ENCODE data around the gene PARVB. TPM values are rescaled to one million over a fixed set of nuclear protein-coding genes. Genes with fewer than 3 reads are reported as not detected.

The PARVB gene
- polyA plus RNA-seq, 4 donors = 0.45 to 16.5 (median 7.5) TPM

DNA sequence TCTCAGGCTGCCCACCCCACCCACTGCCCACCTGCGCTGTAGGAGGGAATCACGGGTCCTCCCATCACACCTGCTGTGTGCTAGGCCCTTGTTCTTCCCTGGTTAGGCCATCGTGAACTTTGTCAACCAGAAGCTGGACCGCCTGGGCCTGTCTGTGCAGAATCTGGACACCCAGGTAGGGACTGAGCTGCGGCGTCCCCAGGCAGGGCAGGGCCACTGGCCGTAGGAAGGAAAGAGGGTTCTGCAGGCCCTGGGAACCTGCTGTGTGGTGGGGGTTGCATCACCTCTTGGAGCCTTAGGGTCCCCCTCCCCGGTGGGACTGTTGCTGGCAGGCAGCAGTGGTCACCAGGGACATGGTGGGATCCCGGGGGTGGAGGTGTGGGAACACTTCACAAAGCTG lies 172.1 kb downstream of the PARVB start:
- no peaks in the 10 kb centered on the region for H3K36me3 ChIP-seq (ENCODE audit: control insufficient read depth in 3 of 3, insufficient read depth in 2 of 3, low read depth in 1 of 3, low read length in 3 of 3)
- 52 to 77% (median 70%) methylated on average over 9 of the region's 9 CpGs for WGBS, 3 donors
- DNase-seq (no peak), FAIRE-seq (no peak)
- H3K27ac ChIP-seq (ENCODE audit: low read depth in 1 of 3, low read length in 2 of 3) = no peak overlapping the region
- H3K4me3 ChIP-seq (ENCODE audit: low read depth in 1 of 3, low read length in 3 of 3) = no peak overlapping the region
- no peaks in the 10 kb centered on the region for H3K9me3 ChIP-seq (ENCODE audit: control insufficient read depth in 2 of 2, insufficient read depth in 1 of 2, low read depth in 1 of 2, low read length in 1 of 2)
- H3K4me1 ChIP-seq (ENCODE audit: control insufficient read depth in 3 of 3, insufficient read depth in 2 of 3, low read depth in 1 of 3, low read length in 2 of 3) = no peaks in the 10 kb centered on the region
- no peaks in the 10 kb centered on the region for H3K27me3 ChIP-seq (ENCODE audit: control insufficient read depth in 3 of 3, insufficient read depth in 3 of 3, low read length in 3 of 3)

DNA sequence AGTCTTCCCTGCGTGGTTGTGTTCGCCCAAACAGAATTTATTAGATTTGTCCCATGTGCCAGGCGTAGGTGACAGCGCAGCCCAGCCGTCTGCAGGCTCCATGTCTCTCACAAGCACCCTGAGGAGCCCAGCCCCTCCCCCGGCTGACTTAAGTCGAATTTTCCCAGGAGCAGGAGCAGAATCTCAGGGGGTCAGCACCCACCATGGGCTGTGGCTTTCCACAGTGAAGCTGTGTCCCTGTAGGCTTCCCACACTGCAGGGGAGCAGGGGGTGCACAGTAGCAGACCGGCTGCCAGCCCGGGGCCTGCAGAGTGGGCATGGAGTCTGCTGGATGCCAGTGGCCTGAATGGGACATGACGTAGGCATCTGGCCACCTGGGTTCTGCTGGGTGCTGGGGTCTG lies 172.6 kb downstream of the PARVB start:
- Histone ChIP-seq H3K36me3 (ENCODE audit: control insufficient read depth in 3 of 3, insufficient read depth in 2 of 3, low read depth in 1 of 3, low read length in 3 of 3) (no peaks in the 10 kb centered on the region), H3K27ac (ENCODE audit: low read depth in 1 of 3, low read length in 2 of 3) (no peak overlapping the region), H3K27me3 (ENCODE audit: control insufficient read depth in 3 of 3, insufficient read depth in 3 of 3, low read length in 3 of 3) (no peaks in the 10 kb centered on the region), H3K4me3 (ENCODE audit: low read depth in 1 of 3, low read length in 3 of 3) (no peak overlapping the region), H3K4me1 (ENCODE audit: control insufficient read depth in 3 of 3, insufficient read depth in 2 of 3, low read depth in 1 of 3, low read length in 2 of 3) (no peaks in the 10 kb centered on the region), H3K9me3 (ENCODE audit: control insufficient read depth in 2 of 2, insufficient read depth in 1 of 2, low read depth in 1 of 2, low read length in 1 of 2) (no peaks in the 10 kb centered on the region)
- FAIRE-seq = no peak
- DNase-seq = no peak
- WGBS, 3 donors = 75 to 81% (median 78%) methylated on average over 10 of the region's 10 CpGs

DNA sequence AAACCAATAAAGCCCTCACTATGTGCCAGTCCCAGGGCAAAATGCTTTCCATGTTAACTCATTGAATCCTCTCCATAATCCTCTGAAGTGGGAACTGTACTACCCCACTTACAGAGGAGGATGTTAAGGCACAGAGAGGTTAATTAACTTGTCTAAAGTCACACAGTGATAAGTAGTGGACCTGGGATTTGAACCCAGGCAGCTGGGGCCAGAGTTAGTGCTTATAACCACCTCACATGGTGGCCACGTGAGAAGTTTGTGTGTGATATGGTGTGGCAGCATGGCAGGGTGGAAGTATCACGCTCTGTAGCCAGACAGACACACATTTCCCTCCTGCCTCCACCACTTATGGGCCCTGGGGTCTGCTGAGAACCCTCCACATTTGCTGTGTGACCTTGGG lies 173.2 kb downstream of the PARVB start:
- Histone ChIP-seq H3K4me1 (ENCODE audit: control insufficient read depth in 3 of 3, insufficient read depth in 2 of 3, low read depth in 1 of 3, low read length in 2 of 3) (no peaks in the 10 kb centered on the region), H3K36me3 (ENCODE audit: control insufficient read depth in 3 of 3, insufficient read depth in 2 of 3, low read depth in 1 of 3, low read length in 3 of 3) (no peaks in the 10 kb centered on the region), H3K27me3 (ENCODE audit: control insufficient read depth in 3 of 3, insufficient read depth in 3 of 3, low read length in 3 of 3) (no peaks in the 10 kb centered on the region), H3K4me3 (ENCODE audit: low read depth in 1 of 3, low read length in 3 of 3) (no peak overlapping the region), H3K9me3 (ENCODE audit: control insufficient read depth in 2 of 2, insufficient read depth in 1 of 2, low read depth in 1 of 2, low read length in 1 of 2) (no peaks in the 10 kb centered on the region), H3K27ac (ENCODE audit: low read depth in 1 of 3, low read length in 2 of 3) (no peak overlapping the region)
- DNase-seq = no peak
- WGBS, 3 donors = 77 to 90% (median 82%) methylated on average over 2 of the region's 2 CpGs
- no peak for FAIRE-seq

DNA sequence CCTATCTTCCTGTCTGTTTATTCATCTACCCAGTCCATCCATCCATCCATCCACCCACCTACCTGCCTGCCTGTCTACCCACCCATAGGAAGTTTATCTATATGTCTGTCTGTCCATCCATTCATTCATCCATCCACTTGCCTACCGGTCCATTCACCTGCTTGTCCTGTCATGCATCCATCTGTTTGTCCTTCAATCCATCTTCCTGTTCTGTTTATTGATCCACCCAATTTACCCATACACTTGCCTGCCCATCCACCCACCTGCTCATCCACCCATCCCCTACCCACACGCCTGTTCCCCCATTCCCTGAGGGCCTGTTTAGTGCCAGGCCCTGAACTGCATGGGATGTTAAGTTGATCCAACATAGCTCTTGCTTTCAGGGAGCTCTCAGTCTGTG lies 175.1 kb downstream of the PARVB start:
- WGBS, 3 donors = 71 to 84% (median 79%) methylated on average over 2 of the region's 2 CpGs
- H3K27ac ChIP-seq (ENCODE audit: low read depth in 1 of 3, low read length in 2 of 3) = no peak overlapping the region
- H3K27me3 ChIP-seq (ENCODE audit: control insufficient read depth in 3 of 3, insufficient read depth in 3 of 3, low read length in 3 of 3) = no peaks in the 10 kb centered on the region
- H3K4me1 ChIP-seq (ENCODE audit: control insufficient read depth in 3 of 3, insufficient read depth in 2 of 3, low read depth in 1 of 3, low read length in 2 of 3) = no peaks in the 10 kb centered on the region
- FAIRE-seq (no peak), DNase-seq (no peak)
- H3K36me3 ChIP-seq (ENCODE audit: control insufficient read depth in 3 of 3, insufficient read depth in 2 of 3, low read depth in 1 of 3, low read length in 3 of 3) = no peaks in the 10 kb centered on the region
- H3K9me3 ChIP-seq (ENCODE audit: control insufficient read depth in 2 of 2, insufficient read depth in 1 of 2, low read depth in 1 of 2, low read length in 1 of 2) = no peaks in the 10 kb centered on the region
- no peak overlapping the region for H3K4me3 ChIP-seq (ENCODE audit: low read depth in 1 of 3, low read length in 3 of 3)

DNA sequence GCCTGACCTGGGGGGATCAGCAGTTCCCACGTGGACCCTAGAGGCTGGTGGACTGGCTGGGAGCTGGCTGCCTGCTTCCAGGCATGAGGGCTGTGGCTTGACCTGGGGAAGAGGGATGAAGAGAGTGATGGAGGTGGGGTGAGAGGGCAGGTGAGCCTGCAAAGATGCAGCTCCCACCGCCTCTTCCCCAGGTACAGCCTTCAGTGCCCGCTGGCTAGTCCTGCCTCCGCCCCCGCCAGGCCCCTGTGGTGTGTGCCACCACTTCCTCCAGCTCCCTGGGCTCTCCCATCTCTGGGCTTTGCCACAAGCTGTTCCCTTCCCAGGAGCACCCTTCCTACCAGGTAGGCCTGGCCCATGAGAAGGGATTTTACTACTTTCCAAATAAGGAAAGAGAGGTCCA lies 175.8 kb downstream of the PARVB start:
- no peak for FAIRE-seq
- Histone ChIP-seq H3K27ac (ENCODE audit: low read depth in 1 of 3, low read length in 2 of 3) (no peak overlapping the region), H3K27me3 (ENCODE audit: control insufficient read depth in 3 of 3, insufficient read depth in 3 of 3, low read length in 3 of 3) (no peaks in the 10 kb centered on the region), H3K36me3 (ENCODE audit: control insufficient read depth in 3 of 3, insufficient read depth in 2 of 3, low read depth in 1 of 3, low read length in 3 of 3) (no peaks in the 10 kb centered on the region), H3K9me3 (ENCODE audit: control insufficient read depth in 2 of 2, insufficient read depth in 1 of 2, low read depth in 1 of 2, low read length in 1 of 2) (no peaks in the 10 kb centered on the region), H3K4me3 (ENCODE audit: low read depth in 1 of 3, low read length in 3 of 3) (no peak overlapping the region), H3K4me1 (ENCODE audit: control insufficient read depth in 3 of 3, insufficient read depth in 2 of 3, low read depth in 1 of 3, low read length in 2 of 3) (no peaks in the 10 kb centered on the region)
- DNase-seq = no peak
- 20 to 91% (median 77%) methylated on average over 1 to 5 of the region's 5 CpGs for WGBS, 3 donors

DNA sequence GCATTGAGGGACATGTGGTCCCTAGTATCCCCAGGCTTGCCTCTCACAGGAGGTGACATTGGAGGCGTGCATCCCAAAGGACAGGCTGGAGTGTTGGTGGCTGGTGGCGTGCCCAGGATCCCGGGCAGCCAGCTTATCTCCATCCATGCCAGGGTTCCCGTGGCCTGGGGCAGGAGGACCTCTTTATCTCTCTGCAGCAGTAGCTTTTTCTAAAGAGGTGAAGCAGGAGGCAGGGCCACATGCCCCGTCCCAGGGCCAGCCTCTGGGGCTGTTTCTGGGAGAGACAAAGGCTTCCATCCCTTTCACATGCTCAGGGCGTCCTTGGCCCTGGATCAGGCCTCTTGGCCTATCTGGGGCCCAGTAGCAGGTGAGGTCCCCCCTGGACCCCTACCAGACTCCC lies 176.3 kb downstream of the PARVB start:
- Histone ChIP-seq H3K9me3 (ENCODE audit: control insufficient read depth in 2 of 2, insufficient read depth in 1 of 2, low read depth in 1 of 2, low read length in 1 of 2) (no peaks in the 10 kb centered on the region), H3K4me3 (ENCODE audit: low read depth in 1 of 3, low read length in 3 of 3) (no peak overlapping the region), H3K27me3 (ENCODE audit: control insufficient read depth in 3 of 3, insufficient read depth in 3 of 3, low read length in 3 of 3) (no peaks in the 10 kb centered on the region), H3K27ac (ENCODE audit: low read depth in 1 of 3, low read length in 2 of 3) (no peak overlapping the region), H3K36me3 (ENCODE audit: control insufficient read depth in 3 of 3, insufficient read depth in 2 of 3, low read depth in 1 of 3, low read length in 3 of 3) (no peaks in the 10 kb centered on the region), H3K4me1 (ENCODE audit: control insufficient read depth in 3 of 3, insufficient read depth in 2 of 3, low read depth in 1 of 3, low read length in 2 of 3) (no peaks in the 10 kb centered on the region)
- WGBS, 3 donors = 70 to 89% (median 80%) methylated on average over 6 of the region's 6 CpGs
- DNase-seq (no peak), FAIRE-seq (no peak)

DNA sequence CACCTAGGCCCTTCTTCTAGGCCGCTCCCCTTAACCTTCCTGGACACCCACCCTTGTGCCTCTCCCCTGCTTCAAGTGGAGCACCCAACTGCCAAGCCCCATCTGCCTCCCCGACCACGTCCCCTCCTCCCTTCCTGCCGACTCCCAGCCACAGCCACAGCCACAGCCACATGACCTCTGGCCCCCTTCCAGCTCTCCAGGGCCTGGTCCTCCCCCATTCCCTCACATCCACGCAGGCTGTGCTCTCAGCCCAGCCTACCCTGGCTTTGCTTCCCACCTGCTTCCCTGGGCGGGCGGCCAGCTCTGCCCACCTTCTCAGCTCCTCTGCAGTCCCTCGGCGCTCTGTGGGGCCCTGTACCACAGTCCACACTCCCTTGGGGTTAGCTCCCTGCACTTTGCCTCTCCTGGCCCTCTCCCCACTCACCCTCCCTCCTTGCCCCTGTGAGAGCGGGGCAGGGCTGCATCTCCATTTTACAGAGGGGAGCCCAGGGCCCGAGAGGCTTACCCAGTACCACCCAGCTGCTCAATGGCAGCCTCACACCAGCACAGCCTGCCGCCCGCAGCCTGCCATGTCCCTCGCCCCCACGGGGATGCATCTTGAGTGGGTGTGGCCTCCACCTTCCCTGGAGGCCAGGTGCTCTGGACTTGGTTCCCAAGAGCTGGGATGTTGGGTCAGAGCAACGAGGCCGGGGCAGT lies 176.9 kb downstream of the PARVB start:
- H3K9me3 ChIP-seq (ENCODE audit: control insufficient read depth in 2 of 2, insufficient read depth in 1 of 2, low read depth in 1 of 2, low read length in 1 of 2) = no peaks in the 10 kb centered on the region
- WGBS, 3 donors = 50 to 72% (median 59%) methylated on average over 15 to 17 of the region's 17 CpGs
- no peaks in the 10 kb centered on the region for H3K4me1 ChIP-seq (ENCODE audit: control insufficient read depth in 3 of 3, insufficient read depth in 2 of 3, low read depth in 1 of 3, low read length in 2 of 3)
- H3K27ac ChIP-seq (ENCODE audit: low read depth in 1 of 3, low read length in 2 of 3) = no peak overlapping the region
- no peak for DNase-seq
- H3K4me3 ChIP-seq (ENCODE audit: low read depth in 1 of 3, low read length in 3 of 3) = no peak overlapping the region
- FAIRE-seq = no peak
- H3K27me3 ChIP-seq (ENCODE audit: control insufficient read depth in 3 of 3, insufficient read depth in 3 of 3, low read length in 3 of 3) = no peaks in the 10 kb centered on the region
- H3K36me3 ChIP-seq (ENCODE audit: control insufficient read depth in 3 of 3, insufficient read depth in 2 of 3, low read depth in 1 of 3, low read length in 3 of 3) = no peaks in the 10 kb centered on the region

DNA sequence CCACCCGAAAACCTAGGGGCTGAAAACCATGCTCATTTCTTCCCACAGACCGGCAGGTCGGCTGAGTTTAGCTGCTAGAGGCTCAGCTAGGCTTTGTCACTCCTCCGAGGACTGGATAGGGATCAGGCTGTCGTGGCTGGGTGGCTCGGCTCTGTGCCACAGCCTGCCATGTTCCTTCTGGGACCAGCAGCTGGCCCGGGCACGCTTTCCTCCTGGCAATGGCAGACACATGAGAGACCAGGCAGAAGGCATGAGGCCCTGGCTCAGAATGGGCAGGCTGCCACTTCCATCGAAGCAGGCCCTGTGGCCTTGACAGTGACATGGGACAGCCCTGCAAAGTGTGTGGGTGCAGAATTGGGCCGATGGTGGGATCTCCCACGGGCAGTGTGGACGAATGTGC lies 177.6 kb downstream of the PARVB start:
- H3K27me3 ChIP-seq (ENCODE audit: control insufficient read depth in 3 of 3, insufficient read depth in 3 of 3, low read length in 3 of 3) = no peaks in the 10 kb centered on the region
- no peak for DNase-seq
- H3K4me1 ChIP-seq (ENCODE audit: control insufficient read depth in 3 of 3, insufficient read depth in 2 of 3, low read depth in 1 of 3, low read length in 2 of 3) = no peaks in the 10 kb centered on the region
- H3K27ac ChIP-seq (ENCODE audit: low read depth in 1 of 3, low read length in 2 of 3) = no peak overlapping the region
- 73 to 82% (median 78%) methylated on average over 12 of the region's 12 CpGs for WGBS, 3 donors
- H3K4me3 ChIP-seq (ENCODE audit: low read depth in 1 of 3, low read length in 3 of 3) = no peak overlapping the region
- H3K9me3 ChIP-seq (ENCODE audit: control insufficient read depth in 2 of 2, insufficient read depth in 1 of 2, low read depth in 1 of 2, low read length in 1 of 2) = no peaks in the 10 kb centered on the region
- H3K36me3 ChIP-seq (ENCODE audit: control insufficient read depth in 3 of 3, insufficient read depth in 2 of 3, low read depth in 1 of 3, low read length in 3 of 3) = no peaks in the 10 kb centered on the region
- FAIRE-seq = no peak

DNA sequence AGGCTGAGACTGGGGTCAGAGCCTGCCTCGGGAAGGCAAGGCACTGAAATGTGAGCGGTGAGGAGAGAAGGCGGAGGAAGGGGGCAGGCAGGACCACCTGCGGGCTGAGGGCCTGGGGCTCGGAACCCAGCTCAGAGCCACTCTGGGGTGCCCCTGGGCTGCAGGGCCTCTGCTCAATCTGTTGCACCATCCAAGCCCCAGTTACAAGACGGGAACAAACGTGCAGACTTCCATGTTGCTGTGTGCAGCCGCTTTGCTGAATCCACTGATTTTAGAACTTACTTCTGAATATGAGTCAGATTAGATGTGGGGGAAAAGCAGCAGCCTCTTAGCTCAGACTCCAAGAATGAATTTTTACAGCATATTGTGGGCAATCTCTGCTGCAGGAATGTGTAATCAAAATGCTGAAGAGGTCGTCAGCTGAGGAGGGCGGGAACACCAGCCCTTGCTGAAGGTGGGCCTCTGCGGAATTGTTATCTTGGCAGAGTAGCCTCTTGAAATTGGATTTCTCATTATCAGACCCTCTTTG lies 178.2 kb downstream of the PARVB start:
- FAIRE-seq (no peak), DNase-seq (no peak)
- no peaks in the 10 kb centered on the region for H3K4me1 ChIP-seq (ENCODE audit: control insufficient read depth in 3 of 3, insufficient read depth in 2 of 3, low read depth in 1 of 3, low read length in 2 of 3)
- H3K36me3 ChIP-seq (ENCODE audit: control insufficient read depth in 3 of 3, insufficient read depth in 2 of 3, low read depth in 1 of 3, low read length in 3 of 3) = no peaks in the 10 kb centered on the region
- no peak overlapping the region for H3K27ac ChIP-seq (ENCODE audit: low read depth in 1 of 3, low read length in 2 of 3)
- H3K27me3 ChIP-seq (ENCODE audit: control insufficient read depth in 3 of 3, insufficient read depth in 3 of 3, low read length in 3 of 3) = no peaks in the 10 kb centered on the region
- no peaks in the 10 kb centered on the region for H3K9me3 ChIP-seq (ENCODE audit: control insufficient read depth in 2 of 2, insufficient read depth in 1 of 2, low read depth in 1 of 2, low read length in 1 of 2)
- WGBS, 3 donors = 69 to 77% (median 73%) methylated on average over 11 of the region's 11 CpGs
- no peak overlapping the region for H3K4me3 ChIP-seq (ENCODE audit: low read depth in 1 of 3, low read length in 3 of 3)
